Natural killer cell (primary cell): ENCODE measurements around the gene CAMK4. TPM values are rescaled to one million over a fixed set of nuclear protein-coding genes. Genes with fewer than 3 reads are reported as not detected.
A peak's percentile ranks its signal among the peaks of the same experiment; 100 is the strongest.

Experiments
- ATAC-seq, 3 donors: fragments of 150-1000 bp in 2 of 3; fragments of 200-7000 bp in 1 of 3; cut with Tn5 transposase; 1 replicate in 1 of 3; 2 replicates in 2 of 3; pipeline ENCODE4 v1.10.0; 2021; ENCODE audit warnings: mild to moderate bottlenecking in 2 of 3, moderate library complexity in 2 of 3
- DNase-seq, 2 donors: peaks; one replicate each; pipeline versions ENCODE4 v3.0.0 to v3.0.0-alpha.2; 2013 to 2021; ENCODE audit warnings: mixed read lengths in 1 of 2
- H3K27ac ChIP-seq: one replicate; pipeline ENCODE4 v1.5.1; 2013; ENCODE audit warnings: mild to moderate bottlenecking, low read length
- H3K27me3 ChIP-seq: one replicate; pipeline ENCODE4 v1.6.1; 2013; ENCODE audit warnings: low read length; ENCODE audit not compliant: control insufficient read depth, insufficient read depth
- H3K36me3 ChIP-seq: one replicate; pipeline ENCODE4 v1.6.1; 2013; ENCODE audit warnings: low read length; ENCODE audit not compliant: control insufficient read depth, insufficient read depth
- H3K4me1 ChIP-seq: one replicate; pipeline ENCODE4 v1.6.1; 2013; ENCODE audit warnings: low read length; ENCODE audit not compliant: control insufficient read depth, insufficient read depth
- H3K4me3 ChIP-seq: one replicate; pipeline ENCODE4 v1.5.1; 2013; ENCODE audit warnings: low read length
- H3K9me3 ChIP-seq: one replicate; pipeline ENCODE4 v1.6.1; 2013; ENCODE audit warnings: low read length; ENCODE audit not compliant: control insufficient read depth, insufficient read depth
- H3K27ac Mint-ChIP-seq, 2 donors: one replicate each; pipeline ENCODE4 v1.8.0; 2022; ENCODE audit warnings: mild to moderate bottlenecking in 2 of 2, mixed read lengths in 2 of 2, moderate library complexity in 1 of 2
- H3K27me3 Mint-ChIP-seq, 2 donors: one replicate each; pipeline ENCODE4 v1.8.0; 2022; ENCODE audit warnings: low read depth in 2 of 2, mixed read lengths in 2 of 2
- H3K36me3 Mint-ChIP-seq: one replicate; pipeline ENCODE4 v1.8.0; 2022; ENCODE audit warnings: mixed read lengths
- H3K4me1 Mint-ChIP-seq, 2 donors: one replicate each; pipeline ENCODE4 v1.8.0; 2022; ENCODE audit warnings: mixed read lengths in 2 of 2
- H3K4me3 Mint-ChIP-seq: one replicate; pipeline ENCODE4 v1.8.0; 2022; ENCODE audit warnings: mild to moderate bottlenecking, moderate library complexity, mixed read lengths
- H3K9me3 Mint-ChIP-seq, 2 donors: one replicate each; pipeline ENCODE4 v1.8.0; 2022; ENCODE audit warnings: mixed read lengths in 2 of 2
- WGBS: methylation state at CpG from one replicate; pipeline ENCODE4 v1.1.7; 2013; ENCODE audit warnings: missing lambda C conversion rate; ENCODE audit not compliant: insufficient coverage; 5-methylcytosine and 5-hydroxymethylcytosine counted together
- intact Hi-C: fragments of 100-400 bp; cut with micrococcal nuclease; formaldehyde crosslinking; loops from one replicate; pipeline ENCODE4 v1.14.2; 2022
- total RNA-seq, 4 donors: library from RNA; stranded (reverse); fragments of 120-200 nt in 1 of 4; gene quantifications; one replicate each; pipeline versions ENCODE4 v1.2.3 to v1.2.4, GENCODE V29; 2013 to 2022
- TF ChIP-seq, protein P1 (sequence below): fragments of 200-600 bp; IDR thresholded peaks from one replicate; pipeline ENCODE4 v1.8.0; 2022; ENCODE audit warnings: antibody characterized with exemption

The CAMK4 gene
- total RNA-seq, 3 donors from 2014 or later (not counting 1 experiment from before 2014, with no cell fraction given), result 0.80 to 7.9 (median 7.2) TPM

DNA sequence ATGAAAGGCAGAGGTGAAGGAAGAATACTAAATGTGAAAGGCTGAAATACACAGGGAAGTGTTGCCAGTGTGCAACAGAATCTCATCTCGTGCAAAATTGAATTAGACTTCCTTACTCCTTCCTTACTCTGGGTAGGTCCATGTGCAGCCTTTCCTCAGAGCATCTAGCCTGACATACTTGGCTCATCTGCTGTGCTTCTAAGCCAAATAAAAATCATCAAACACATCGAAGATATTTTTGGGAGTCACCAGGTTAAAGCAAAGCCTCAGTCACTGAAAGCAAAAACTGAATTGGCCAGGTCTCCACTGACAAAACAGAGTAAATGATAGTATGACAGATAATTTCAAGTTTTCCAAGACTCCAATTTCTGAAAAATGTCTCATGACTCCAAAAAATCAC is 268.8 kb downstream of the CAMK4 start:
- Mint-ChIP-seq H3K27me3 (no peaks in the 10 kb centered on the region), H3K4me3 (no peak overlapping the region), H3K9me3 (no peaks in the 10 kb centered on the region), H3K4me1 (peaks cover 1 to 2% of the 10 kb centered on the region in 2 donors), H3K36me3 (no peaks in the 10 kb centered on the region), H3K27ac (no peak overlapping the region)
- Histone ChIP-seq H3K36me3 (peaks cover 16% of the 10 kb centered on the region), H3K4me1 (no peaks in the 10 kb centered on the region), H3K9me3 (no peaks in the 10 kb centered on the region), H3K27me3 (no peaks in the 10 kb centered on the region), H3K4me3 (no peak overlapping the region), H3K27ac (no peak overlapping the region)
- WGBS, result 94% methylated on average over 2 of the region's 2 CpGs
- TF ChIP-seq, protein P1, sequence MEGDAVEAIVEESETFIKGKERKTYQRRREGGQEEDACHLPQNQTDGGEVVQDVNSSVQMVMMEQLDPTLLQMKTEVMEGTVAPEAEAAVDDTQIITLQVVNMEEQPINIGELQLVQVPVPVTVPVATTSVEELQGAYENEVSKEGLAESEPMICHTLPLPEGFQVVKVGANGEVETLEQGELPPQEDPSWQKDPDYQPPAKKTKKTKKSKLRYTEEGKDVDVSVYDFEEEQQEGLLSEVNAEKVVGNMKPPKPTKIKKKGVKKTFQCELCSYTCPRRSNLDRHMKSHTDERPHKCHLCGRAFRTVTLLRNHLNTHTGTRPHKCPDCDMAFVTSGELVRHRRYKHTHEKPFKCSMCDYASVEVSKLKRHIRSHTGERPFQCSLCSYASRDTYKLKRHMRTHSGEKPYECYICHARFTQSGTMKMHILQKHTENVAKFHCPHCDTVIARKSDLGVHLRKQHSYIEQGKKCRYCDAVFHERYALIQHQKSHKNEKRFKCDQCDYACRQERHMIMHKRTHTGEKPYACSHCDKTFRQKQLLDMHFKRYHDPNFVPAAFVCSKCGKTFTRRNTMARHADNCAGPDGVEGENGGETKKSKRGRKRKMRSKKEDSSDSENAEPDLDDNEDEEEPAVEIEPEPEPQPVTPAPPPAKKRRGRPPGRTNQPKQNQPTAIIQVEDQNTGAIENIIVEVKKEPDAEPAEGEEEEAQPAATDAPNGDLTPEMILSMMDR, result no peak
- no peak for DNase-seq
- ATAC-seq, result no peak
- intact Hi-C loops, result no loop called here

DNA sequence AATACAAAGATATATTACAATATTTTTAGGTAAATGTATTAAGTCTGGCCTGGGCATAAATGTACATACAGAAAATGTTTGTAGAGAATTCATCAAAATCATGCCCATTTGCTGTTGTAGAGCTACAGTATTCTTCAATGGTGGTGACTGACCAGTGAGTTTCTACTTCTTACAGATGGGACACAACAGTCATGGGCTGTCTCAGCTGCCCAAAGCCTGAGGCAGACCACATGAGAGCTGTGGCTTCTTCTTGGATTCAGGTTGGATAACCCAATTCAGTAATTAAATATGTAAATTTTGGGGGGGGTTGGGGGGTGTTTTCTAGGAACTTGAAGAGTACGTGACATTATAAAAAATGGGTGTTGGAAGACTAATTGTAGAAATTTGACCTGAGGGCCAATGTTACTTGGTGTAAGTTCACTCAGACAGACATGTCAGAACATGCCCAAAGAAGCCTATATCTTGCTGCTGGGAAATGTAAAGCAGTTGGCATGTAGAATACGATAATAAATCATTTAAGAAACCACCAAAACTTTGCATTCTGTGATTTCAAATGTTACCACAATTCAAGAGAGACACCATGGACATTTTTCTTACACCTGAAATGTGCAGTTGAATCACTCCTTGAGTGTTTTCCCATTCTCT is 270.3 kb downstream of the CAMK4 start:
- H3K4me3 Mint-ChIP-seq, result no peak overlapping the region
- no peaks in the 10 kb centered on the region for H3K36me3 Mint-ChIP-seq
- H3K27me3 ChIP-seq, result no peaks in the 10 kb centered on the region
- ATAC-seq, result no peak
- no peaks in the 10 kb centered on the region for H3K4me1 ChIP-seq
- H3K27ac ChIP-seq, result no peak overlapping the region
- H3K4me1 Mint-ChIP-seq, result peaks cover 12% of the 10 kb centered on the region in 2 donors
- H3K27ac Mint-ChIP-seq, result no peak overlapping the region
- no peaks in the 10 kb centered on the region for H3K9me3 ChIP-seq
- H3K27me3 Mint-ChIP-seq, result no peaks in the 10 kb centered on the region
- no peaks in the 10 kb centered on the region for H3K9me3 Mint-ChIP-seq
- TF ChIP-seq, protein P1, result no peak
- intact Hi-C loops, result no loop called here
- H3K4me3 ChIP-seq, result no peak overlapping the region
- no peak for DNase-seq
- H3K36me3 ChIP-seq, result peaks cover 26% of the 10 kb centered on the region
- 98% methylated on average over 2 of the region's 2 CpGs for WGBS

DNA sequence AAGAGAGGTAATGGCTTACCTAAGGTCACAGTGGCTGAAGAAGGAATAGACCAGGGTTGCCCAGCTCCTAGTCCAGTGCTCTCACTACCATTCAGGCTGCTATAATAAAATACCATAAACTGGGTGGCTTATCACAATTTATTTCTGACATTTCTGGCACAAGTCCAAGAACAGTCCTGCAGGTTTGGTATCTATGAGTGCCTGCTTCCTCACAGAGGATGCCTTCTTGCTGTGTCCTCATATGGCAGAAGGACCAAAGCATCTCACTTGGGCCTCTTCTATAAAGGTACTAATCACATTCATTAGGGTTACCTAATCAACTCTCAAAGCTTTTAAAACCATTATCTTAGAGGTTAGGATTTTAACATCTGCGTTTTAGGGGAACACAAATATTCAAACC is 271.0 kb downstream of the CAMK4 start:
- H3K27me3 Mint-ChIP-seq, result no peaks in the 10 kb centered on the region

More for the DNA sequence above, 271.0 kb downstream of the CAMK4 start:
- TF ChIP-seq, protein P1, result no peak
- Histone ChIP-seq H3K4me1 (no peaks in the 10 kb centered on the region), H3K27ac (no peak overlapping the region), H3K9me3 (no peaks in the 10 kb centered on the region), H3K36me3 (peaks cover 32% of the 10 kb centered on the region), H3K27me3 (no peaks in the 10 kb centered on the region), H3K4me3 (no peak overlapping the region)
- intact Hi-C loops, result no loop called here
- DNase-seq, result peak in 1 of 2 donors; percentile 15
- WGBS, result no CpG with 5 or more reads among the region's 1 CpG
- no peak for ATAC-seq
- Mint-ChIP-seq H3K4me1 (peaks cover 12% of the 10 kb centered on the region in 2 donors), H3K9me3 (no peaks in the 10 kb centered on the region), H3K4me3 (no peak overlapping the region), H3K27ac (no peak overlapping the region), H3K36me3 (no peaks in the 10 kb centered on the region)
